KMS-11 (cell line): ENCODE results near the gene TRPM6.

Experiments
- H2AFZ ChIP-seq: fragments of 200-600 bp; sonication (generic); 2 replicates; pipeline ENCODE4 v1.6.1; 2016; ENCODE audit warnings: antibody characterized with exemption, mixed run types, low read depth
- H3K27ac ChIP-seq: fragments of 200-600 bp; sonication (generic); 2 replicates; pipeline ENCODE4 v1.6.1; 2016; ENCODE audit warnings: mild to moderate bottlenecking, mixed run types
- H3K27me3 ChIP-seq: fragments of 200-600 bp; sonication (generic); 2 replicates; pipeline ENCODE4 v1.6.1; 2017; ENCODE audit warnings: mild to moderate bottlenecking, low read depth, mixed run types, moderate library complexity; ENCODE audit not compliant: insufficient read depth
- H3K36me3 ChIP-seq: fragments of 200-600 bp; sonication (generic); 2 replicates; pipeline ENCODE4 v1.6.1; 2017; ENCODE audit warnings: mild to moderate bottlenecking, mixed run types; ENCODE audit not compliant: insufficient read depth
- H3K4me1 ChIP-seq: fragments of 200-600 bp; sonication (generic); 2 replicates; pipeline ENCODE4 v1.6.1; 2016; ENCODE audit warnings: mild to moderate bottlenecking, low read depth, mixed run types; ENCODE audit not compliant: poor library complexity, severe bottlenecking
- H3K4me2 ChIP-seq: fragments of 200-600 bp; sonication (generic); 2 replicates; pipeline ENCODE4 v1.7.0; 2016; ENCODE audit warnings: mild to moderate bottlenecking, mixed run types
- H3K4me3 ChIP-seq: fragments of 200-600 bp; sonication (generic); IDR thresholded peaks from 2 replicates; pipeline ENCODE4 v1.6.1; 2017; ENCODE audit warnings: low read depth, low read length, mixed read lengths; ENCODE audit not compliant: insufficient read depth
- H3K79me2 ChIP-seq: fragments of 200-600 bp; sonication (generic); 2 replicates; pipeline ENCODE4 v1.6.1; 2016; ENCODE audit warnings: low read depth, mixed run types; ENCODE audit not compliant: insufficient read depth
- H3K9ac ChIP-seq: fragments of 200-600 bp; sonication (generic); 2 replicates; pipeline ENCODE4 v1.6.1; 2016; ENCODE audit warnings: mild to moderate bottlenecking, mixed run types
- H4K20me1 ChIP-seq: fragments of 200-600 bp; sonication (generic); 2 replicates; pipeline ENCODE4 v1.6.1; 2016; ENCODE audit warnings: mild to moderate bottlenecking, mixed run types; ENCODE audit not compliant: insufficient read depth
- TF ChIP-seq, protein P1 (sequence below): fragments of 200-600 bp; sonication (generic); conservative IDR thresholded peaks from 2 replicates; pipeline ENCODE4 v1.6.1; 2017; ENCODE audit warnings: low read depth, mild to moderate bottlenecking, antibody characterized with exemption, low read length, moderate library complexity, mixed read lengths

Gene TRPM6

GRCh38 chr9:74846766-74847165 is 41.0 kb downstream of the TRPM6 start:
- Histone ChIP-seq H3K36me3 (no peaks in the 10 kb centered on the region), H3K4me3 (no peak overlapping the region), H3K27ac (no peak overlapping the region), H3K9ac (no peak overlapping the region), H3K27me3 (no peaks in the 10 kb centered on the region), H3K79me2 (no peaks in the 10 kb centered on the region), H2AFZ (no peak overlapping the region), H4K20me1 (no peaks in the 10 kb centered on the region), H3K4me1 (peaks cover 19% of the 10 kb centered on the region), H3K4me2 (no peak overlapping the region)
- TF ChIP-seq, protein P1, sequence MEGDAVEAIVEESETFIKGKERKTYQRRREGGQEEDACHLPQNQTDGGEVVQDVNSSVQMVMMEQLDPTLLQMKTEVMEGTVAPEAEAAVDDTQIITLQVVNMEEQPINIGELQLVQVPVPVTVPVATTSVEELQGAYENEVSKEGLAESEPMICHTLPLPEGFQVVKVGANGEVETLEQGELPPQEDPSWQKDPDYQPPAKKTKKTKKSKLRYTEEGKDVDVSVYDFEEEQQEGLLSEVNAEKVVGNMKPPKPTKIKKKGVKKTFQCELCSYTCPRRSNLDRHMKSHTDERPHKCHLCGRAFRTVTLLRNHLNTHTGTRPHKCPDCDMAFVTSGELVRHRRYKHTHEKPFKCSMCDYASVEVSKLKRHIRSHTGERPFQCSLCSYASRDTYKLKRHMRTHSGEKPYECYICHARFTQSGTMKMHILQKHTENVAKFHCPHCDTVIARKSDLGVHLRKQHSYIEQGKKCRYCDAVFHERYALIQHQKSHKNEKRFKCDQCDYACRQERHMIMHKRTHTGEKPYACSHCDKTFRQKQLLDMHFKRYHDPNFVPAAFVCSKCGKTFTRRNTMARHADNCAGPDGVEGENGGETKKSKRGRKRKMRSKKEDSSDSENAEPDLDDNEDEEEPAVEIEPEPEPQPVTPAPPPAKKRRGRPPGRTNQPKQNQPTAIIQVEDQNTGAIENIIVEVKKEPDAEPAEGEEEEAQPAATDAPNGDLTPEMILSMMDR: no peak

DNA sequence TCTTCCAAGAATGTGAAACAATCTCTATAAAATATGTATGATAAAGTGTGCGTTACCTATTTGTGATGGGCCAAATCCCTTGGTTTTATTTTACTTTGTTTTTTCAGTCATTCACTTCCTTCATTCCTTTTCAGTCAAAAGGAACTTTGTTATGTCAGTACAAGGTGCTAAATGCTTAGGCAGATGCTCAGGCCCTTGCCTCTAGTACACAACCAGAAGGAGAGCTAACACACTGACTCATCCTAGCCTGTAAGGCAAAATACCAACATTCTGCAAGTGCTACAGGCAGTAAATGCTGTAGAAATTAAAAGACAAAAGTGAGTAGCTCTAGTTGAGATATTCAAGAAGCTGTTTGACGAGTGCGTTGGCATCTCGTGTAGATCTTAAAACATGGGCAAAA is 49.4 kb downstream of the TRPM6 start:
- Histone ChIP-seq H4K20me1 (no peaks in the 10 kb centered on the region), H3K4me2 (no peak overlapping the region), H3K27ac (no peak overlapping the region), H3K4me1 (no peaks in the 10 kb centered on the region), H3K27me3 (no peaks in the 10 kb centered on the region), H3K36me3 (no peaks in the 10 kb centered on the region), H3K4me3 (no peak overlapping the region), H3K9ac (no peak overlapping the region), H3K79me2 (no peaks in the 10 kb centered on the region), H2AFZ (no peak overlapping the region)
- TF ChIP-seq, protein P1: no peak

- H3K4me1 ChIP-seq: no peaks in the 10 kb centered on the region
- no peaks in the 10 kb centered on the region for H3K36me3 ChIP-seq
- H3K9ac ChIP-seq: no peak overlapping the region
- no peak overlapping the region for H3K27ac ChIP-seq
- no peak overlapping the region for H3K4me2 ChIP-seq
- H3K79me2 ChIP-seq: no peaks in the 10 kb centered on the region
- TF ChIP-seq, protein P1: no peak
- no peaks in the 10 kb centered on the region for H4K20me1 ChIP-seq
- H3K4me3 ChIP-seq: no peak overlapping the region
- H3K27me3 ChIP-seq: no peaks in the 10 kb centered on the region
- H2AFZ ChIP-seq: no peak overlapping the region
Measured at GRCh38 chr9:74824654-74825053, 63.1 kb downstream of the TRPM6 start.

GRCh38 chr9:74821636-74822035 is 66.1 kb downstream of the TRPM6 start:
- H2AFZ ChIP-seq: no peak overlapping the region
- no peak overlapping the region for H3K9ac ChIP-seq
- H3K4me3 ChIP-seq: no peak overlapping the region
- no peaks in the 10 kb centered on the region for H4K20me1 ChIP-seq
- H3K79me2 ChIP-seq: no peaks in the 10 kb centered on the region
- TF ChIP-seq, protein P1: no peak
- H3K4me1 ChIP-seq: no peaks in the 10 kb centered on the region
- H3K27ac ChIP-seq: no peak overlapping the region
- no peak overlapping the region for H3K4me2 ChIP-seq
- no peaks in the 10 kb centered on the region for H3K27me3 ChIP-seq
- no peaks in the 10 kb centered on the region for H3K36me3 ChIP-seq

GRCh38 chr9:74817816-74818215 is 69.9 kb downstream of the TRPM6 start:
- Histone ChIP-seq H3K27ac (no peak overlapping the region), H3K36me3 (no peaks in the 10 kb centered on the region), H3K4me2 (no peak overlapping the region), H3K4me3 (no peak overlapping the region), H4K20me1 (no peaks in the 10 kb centered on the region), H2AFZ (no peak overlapping the region), H3K4me1 (no peaks in the 10 kb centered on the region), H3K79me2 (no peaks in the 10 kb centered on the region), H3K27me3 (no peaks in the 10 kb centered on the region), H3K9ac (no peak overlapping the region)
- TF ChIP-seq, protein P1: no peak
